Measurements from ENCODE around the gene CIC. TPM values are rescaled to one million over a fixed set of nuclear protein-coding genes. Genes with fewer than 3 reads are reported as not detected.
A peak's percentile ranks its signal among the peaks of the same experiment; 100 is the strongest.

The CIC gene
- total RNA-seq (2014; rRNA removed; shearing (Covaris generic); ENCODE audit: low replicate concordance): 25.0 and 30.6 TPM in 2 replicates

DNA sequence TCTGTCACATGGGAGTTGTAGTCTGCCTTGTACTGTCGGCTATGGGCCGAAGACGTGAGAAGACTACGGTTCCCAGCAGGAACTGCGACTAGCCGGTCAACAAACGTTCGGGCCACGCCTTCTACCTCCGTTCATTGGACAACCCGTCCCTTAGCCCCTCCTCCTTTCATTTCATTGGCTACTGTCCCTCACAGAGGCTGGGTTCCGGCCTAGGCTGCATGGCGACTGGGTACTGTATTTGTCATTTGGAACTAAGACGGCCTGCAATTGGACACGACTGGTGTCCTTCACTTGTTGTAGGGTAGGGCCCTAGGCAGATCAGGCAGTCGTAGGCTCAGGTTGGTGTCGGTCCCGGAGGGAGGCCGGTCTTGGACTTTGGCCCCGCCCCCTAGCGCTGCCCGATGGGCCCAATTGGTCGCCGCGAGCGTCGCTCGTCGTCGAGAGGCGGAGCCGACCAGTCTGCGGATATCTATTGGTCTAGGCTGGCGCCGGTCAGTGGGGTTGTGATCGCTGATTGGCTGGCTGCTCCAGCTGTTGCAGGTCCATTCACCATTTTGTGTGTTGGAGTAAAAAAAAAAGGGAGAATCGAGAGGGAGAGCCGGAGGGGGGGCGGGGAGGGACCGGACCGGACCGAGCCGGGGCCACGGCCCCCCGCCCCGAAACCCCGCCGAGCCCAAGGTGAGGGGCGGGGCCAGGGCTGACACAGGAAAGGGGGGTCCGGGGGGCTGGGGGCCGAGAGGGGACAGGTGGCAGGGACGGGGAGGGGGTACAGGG is at the start of gene CIC:
Gene CIC, plus strand, starts transcription at position 549 of the 774 bp plus-strand sequence. CDS start 2,532 bp downstream, outside the sequence.
- no peaks in the 10 kb centered on the region for H3K9me3 ChIP-seq (ENCODE audit: low read length)
- peaks cover 20% of the 10 kb centered on the region for H3K79me2 ChIP-seq (ENCODE audit: low read length)
- DNase-seq: peak; percentile 100
- H3K4me3 ChIP-seq (ENCODE audit: low read length): peak within 1 kb of the TSS; percentile 74
- H3K4me1 ChIP-seq (ENCODE audit: low read length): peaks cover 29% of the 10 kb centered on the region
- peak within 1 kb of the TSS; percentile 94 for H3K4me2 ChIP-seq (ENCODE audit: low read depth, low read length, poor library complexity, severe bottlenecking)
- no peaks in the 10 kb centered on the region for H3K9me2 ChIP-seq (replicated peaks; ENCODE audit: insufficient read depth, low read length)
- H3K27ac ChIP-seq (ENCODE audit: low read length): peak within 1 kb of the TSS; percentile 89
- H2AFZ ChIP-seq (ENCODE audit: low read length): peak within 1 kb of the TSS; percentile 79; the same call in 1 of the 2 replicates
- H3K36me3 ChIP-seq (ENCODE audit: insufficient read depth, low read length): no peaks in the 10 kb centered on the region
- H4K20me1 ChIP-seq (ENCODE audit: insufficient read depth, low read depth, low read length): no peaks in the 10 kb centered on the region
- H3K9ac ChIP-seq (ENCODE audit: low read length): peak within 1 kb of the TSS; percentile 91
- no peaks in the 10 kb centered on the region for H3K27me3 ChIP-seq (ENCODE audit: low read length)

GRCh38 chr19:42219812-42220750 is 49.0 kb upstream of the CIC start, which contains the start of gene ZNF526:
Gene ZNF526, plus strand, starts transcription at chr19:42220312. Its CDS starts 4,092 bp downstream, at chr19:42224404.
- peak within 1 kb of the TSS; percentile 6; the same call in 1 of the 2 replicates for H2AFZ ChIP-seq (ENCODE audit: low read length)
- peak within 1 kb of the TSS; percentile 46; the same call in 1 of the 2 replicates for H3K27ac ChIP-seq (ENCODE audit: low read length)
- peaks cover 64% of the 10 kb centered on the region for H3K79me2 ChIP-seq (ENCODE audit: low read length)
- no peaks in the 10 kb centered on the region for H3K9me3 ChIP-seq (ENCODE audit: low read length)
- H3K27me3 ChIP-seq (ENCODE audit: low read length): no peaks in the 10 kb centered on the region
- peaks cover 36% of the 10 kb centered on the region for H3K4me1 ChIP-seq (ENCODE audit: low read length)
- peaks cover 8% of the 10 kb centered on the region; the same call in 1 of the 2 replicates for H4K20me1 ChIP-seq (ENCODE audit: insufficient read depth, low read depth, low read length)
- H3K4me3 ChIP-seq (ENCODE audit: low read length): peak within 1 kb of the TSS; percentile 78
- H3K9me2 ChIP-seq (replicated peaks; ENCODE audit: insufficient read depth, low read length): no peaks in the 10 kb centered on the region
- H3K9ac ChIP-seq (ENCODE audit: low read length): peak within 1 kb of the TSS; percentile 82
- DNase-seq: peak; percentile 98
- peak within 1 kb of the TSS; percentile 99 for H3K4me2 ChIP-seq (ENCODE audit: low read depth, low read length, poor library complexity, severe bottlenecking)
- no peaks in the 10 kb centered on the region for H3K36me3 ChIP-seq (ENCODE audit: insufficient read depth, low read length)

- Histone ChIP-seq H3K27ac (ENCODE audit: low read length) (peak overlapping the region; percentile 15; the same call in 1 of the 2 replicates), H3K4me2 (ENCODE audit: low read depth, low read length, poor library complexity, severe bottlenecking) (peak overlapping the region; percentile 99), H3K9ac (ENCODE audit: low read length) (peak overlapping the region; percentile 82), H2AFZ (ENCODE audit: low read length) (peak overlapping the region; percentile 6; the same call in 1 of the 2 replicates), H3K27me3 (ENCODE audit: low read length) (no peaks in the 10 kb centered on the region), H3K4me3 (ENCODE audit: low read length) (peak overlapping the region; percentile 78), H3K36me3 (ENCODE audit: insufficient read depth, low read length) (no peaks in the 10 kb centered on the region), H3K9me3 (ENCODE audit: low read length) (no peaks in the 10 kb centered on the region), H4K20me1 (ENCODE audit: insufficient read depth, low read depth, low read length) (peaks cover 8% of the 10 kb centered on the region; the same call in 1 of the 2 replicates), H3K79me2 (ENCODE audit: low read length) (peaks cover 57% of the 10 kb centered on the region), H3K9me2 (replicated peaks; ENCODE audit: insufficient read depth, low read length) (no peaks in the 10 kb centered on the region), H3K4me1 (ENCODE audit: low read length) (peaks cover 31% of the 10 kb centered on the region)
- DNase-seq: no peak
Measured at GRCh38 chr19:42220751-42221097, 48.3 kb upstream of the CIC start.

- Histone ChIP-seq H3K27ac (ENCODE audit: low read length) (no peak overlapping the region), H4K20me1 (ENCODE audit: insufficient read depth, low read depth, low read length) (peaks cover 8% of the 10 kb centered on the region; the same call in 1 of the 2 replicates), H3K4me1 (ENCODE audit: low read length) (peaks cover 7% of the 10 kb centered on the region), H2AFZ (ENCODE audit: low read length) (no peak overlapping the region), H3K9ac (ENCODE audit: low read length) (no peak overlapping the region), H3K27me3 (ENCODE audit: low read length) (no peaks in the 10 kb centered on the region), H3K9me2 (replicated peaks; ENCODE audit: insufficient read depth, low read length) (no peaks in the 10 kb centered on the region), H3K79me2 (ENCODE audit: low read length) (peaks cover 31% of the 10 kb centered on the region), H3K36me3 (ENCODE audit: insufficient read depth, low read length) (no peaks in the 10 kb centered on the region; the same call in 1 of the 2 replicates), H3K9me3 (ENCODE audit: low read length) (no peaks in the 10 kb centered on the region), H3K4me2 (ENCODE audit: low read depth, low read length, poor library complexity, severe bottlenecking) (no peak overlapping the region), H3K4me3 (ENCODE audit: low read length) (no peak overlapping the region)
- no peak for DNase-seq
Measured at GRCh38 chr19:42224940-42225717, 43.9 kb upstream of the CIC start.

- peaks cover 25% of the 10 kb centered on the region for H3K79me2 ChIP-seq (ENCODE audit: low read length)
Measured at GRCh38 chr19:42225718-42226292, 43.2 kb upstream of the CIC start.

GRCh38 chr19:42226886-42227285 is 42.2 kb upstream of the CIC start:
- Histone ChIP-seq H4K20me1 (ENCODE audit: insufficient read depth, low read depth, low read length) (no peaks in the 10 kb centered on the region; the same call in 1 of the 2 replicates), H3K9me3 (ENCODE audit: low read length) (no peaks in the 10 kb centered on the region), H3K9me2 (replicated peaks; ENCODE audit: insufficient read depth, low read length) (no peaks in the 10 kb centered on the region), H3K4me1 (ENCODE audit: low read length) (no peaks in the 10 kb centered on the region), H3K4me3 (ENCODE audit: low read length) (no peak overlapping the region), H3K4me2 (ENCODE audit: low read depth, low read length, poor library complexity, severe bottlenecking) (no peak overlapping the region), H3K27me3 (ENCODE audit: low read length) (no peaks in the 10 kb centered on the region), H2AFZ (ENCODE audit: low read length) (no peak overlapping the region), H3K79me2 (ENCODE audit: low read length) (peaks cover 15% of the 10 kb centered on the region), H3K36me3 (ENCODE audit: insufficient read depth, low read length) (peaks cover 2% of the 10 kb centered on the region; the same call in 1 of the 2 replicates), H3K27ac (ENCODE audit: low read length) (no peak overlapping the region), H3K9ac (ENCODE audit: low read length) (no peak overlapping the region)
- DNase-seq: no peak

More at GRCh38 chr19:42225718-42226292, 43.2 kb upstream of the CIC start:
- H3K36me3 ChIP-seq (ENCODE audit: insufficient read depth, low read length): no peaks in the 10 kb centered on the region; the same call in 1 of the 2 replicates
- no peak overlapping the region for H3K27ac ChIP-seq (ENCODE audit: low read length)
- no peaks in the 10 kb centered on the region for H3K9me3 ChIP-seq (ENCODE audit: low read length)
- H3K9ac ChIP-seq (ENCODE audit: low read length): no peak overlapping the region
- no peak for DNase-seq
- H3K4me3 ChIP-seq (ENCODE audit: low read length): no peak overlapping the region
- H3K4me1 ChIP-seq (ENCODE audit: low read length): peaks cover 6% of the 10 kb centered on the region
- no peak overlapping the region for H2AFZ ChIP-seq (ENCODE audit: low read length)
- H3K27me3 ChIP-seq (ENCODE audit: low read length): no peaks in the 10 kb centered on the region
- H3K4me2 ChIP-seq (ENCODE audit: low read depth, low read length, poor library complexity, severe bottlenecking): no peak overlapping the region
- H4K20me1 ChIP-seq (ENCODE audit: insufficient read depth, low read depth, low read length): peaks cover 4% of the 10 kb centered on the region; the same call in 1 of the 2 replicates
- H3K9me2 ChIP-seq (replicated peaks; ENCODE audit: insufficient read depth, low read length): no peaks in the 10 kb centered on the region

DNA sequence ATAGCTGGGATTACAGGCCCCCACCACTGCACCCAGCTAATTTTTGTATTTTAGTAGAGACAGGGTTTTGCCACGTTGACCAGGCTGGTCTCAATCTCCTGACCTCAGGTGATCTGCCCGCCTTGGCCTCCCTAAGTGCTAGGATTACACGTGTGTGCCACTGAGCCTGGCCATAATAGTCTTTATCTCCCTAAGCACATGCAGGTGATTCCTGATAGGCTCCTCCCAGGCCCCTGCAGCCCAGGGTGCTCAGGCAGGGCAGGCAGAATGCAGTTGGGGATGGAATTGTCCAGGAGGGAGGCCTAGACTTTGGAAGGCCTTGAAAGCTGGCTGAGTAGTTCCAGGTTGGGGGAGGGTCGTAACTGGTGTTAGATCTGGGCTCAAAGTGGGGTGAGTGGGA is 40.4 kb upstream of the CIC start:
- H3K9ac ChIP-seq (ENCODE audit: low read length): no peak overlapping the region
- no peaks in the 10 kb centered on the region for H3K4me1 ChIP-seq (ENCODE audit: low read length)
- H3K9me2 ChIP-seq (replicated peaks; ENCODE audit: insufficient read depth, low read length): no peaks in the 10 kb centered on the region
- no peaks in the 10 kb centered on the region for H3K9me3 ChIP-seq (ENCODE audit: low read length)
- no peaks in the 10 kb centered on the region for H3K27me3 ChIP-seq (ENCODE audit: low read length)
- H4K20me1 ChIP-seq (ENCODE audit: insufficient read depth, low read depth, low read length): peaks cover 2% of the 10 kb centered on the region; the same call in 1 of the 2 replicates
- no peak for DNase-seq
- no peak overlapping the region for H3K4me2 ChIP-seq (ENCODE audit: low read depth, low read length, poor library complexity, severe bottlenecking)
- no peak overlapping the region for H3K27ac ChIP-seq (ENCODE audit: low read length)
- peaks cover 10% of the 10 kb centered on the region; the same call in 1 of the 2 replicates for H3K36me3 ChIP-seq (ENCODE audit: insufficient read depth, low read length)
- no peak overlapping the region for H3K4me3 ChIP-seq (ENCODE audit: low read length)
- no peak overlapping the region for H2AFZ ChIP-seq (ENCODE audit: low read length)
- H3K79me2 ChIP-seq (ENCODE audit: low read length): peaks cover 6% of the 10 kb centered on the region; the same call in 1 of the 2 replicates

Data from Karpas-422 (cell line).